ENCODE measurements around the gene FAM210A. TPM values are rescaled to one million over a fixed set of nuclear protein-coding genes. Genes with fewer than 3 reads are reported as not detected.
A peak's percentile ranks its signal among the peaks of the same experiment; 100 is the strongest.
"Not testable (repeated sequence)": the region's sequence is repeated elsewhere in the genome, so short reads cannot be mapped to it uniquely, and the experiment has no call there.

FAM210A gene
- total RNA-seq (2014; rRNA removed; shearing (Covaris generic)): 12.0 and 23.0 TPM in 2 replicates

- DNase-seq (ENCODE audit: low read depth): peak; percentile 93
Observed at GRCh38 chr18:13726232-13726971, at the start of gene FAM210A, which contains the start of gene RNMT. Gene FAM210A (minus strand): TSS chr18:13726558. CDS start chr18:13682077, 44,481 bp downstream. Gene RNMT (plus strand): TSS chr18:13726673. CDS start chr18:13731518, 4,845 bp downstream.

- no peak for DNase-seq (ENCODE audit: low read depth)
Observed at GRCh38 chr18:13775058-13775457, 48.7 kb upstream of the FAM210A start.

GRCh38 chr18:13762690-13763439 lies 36.5 kb upstream of the FAM210A start:
- DNase-seq (ENCODE audit: low read depth): no peak

GRCh38 chr18:13760047-13760446 lies 33.7 kb upstream of the FAM210A start:
- DNase-seq (ENCODE audit: low read depth): no peak

- DNase-seq (ENCODE audit: low read depth): no peak
Observed at GRCh38 chr18:13758622-13759021, 32.3 kb upstream of the FAM210A start.

- no peak for DNase-seq (ENCODE audit: low read depth)
Observed at GRCh38 chr18:13756671-13757070, 30.3 kb upstream of the FAM210A start.

- DNase-seq (ENCODE audit: low read depth): no peak
Observed at GRCh38 chr18:13756261-13756660, 29.9 kb upstream of the FAM210A start.

GRCh38 chr18:13751599-13751998 lies 25.2 kb upstream of the FAM210A start:
- DNase-seq (ENCODE audit: low read depth): not testable (repeated sequence)

GRCh38 chr18:13746633-13747032 lies 20.3 kb upstream of the FAM210A start:
- no peak for DNase-seq (ENCODE audit: low read depth)

- no peak for DNase-seq (ENCODE audit: low read depth)
Observed at GRCh38 chr18:13745696-13746095, 19.3 kb upstream of the FAM210A start.

- no peak for DNase-seq (ENCODE audit: low read depth)
Observed at GRCh38 chr18:13735681-13736080, 9.3 kb upstream of the FAM210A start.

- no peak for DNase-seq (ENCODE audit: low read depth)
Observed at GRCh38 chr18:13730481-13730880, 4.1 kb upstream of the FAM210A start.

GRCh38 chr18:13726972-13727331 lies 594 bp upstream of the FAM210A start:
- DNase-seq (ENCODE audit: low read depth): peak; percentile 61

- peak; percentile 27 for DNase-seq (ENCODE audit: low read depth)
Observed at GRCh38 chr18:13725566-13726231, 659 bp downstream of the FAM210A start.

- no peak for DNase-seq (ENCODE audit: low read depth)
Observed at GRCh38 chr18:13720847-13721246, 5.5 kb downstream of the FAM210A start.

GRCh38 chr18:13720123-13720522 lies 6.2 kb downstream of the FAM210A start:
- DNase-seq (ENCODE audit: low read depth): no peak

- DNase-seq (ENCODE audit: low read depth): no peak
Observed at GRCh38 chr18:13716916-13717315, 9.4 kb downstream of the FAM210A start.

- no peak for DNase-seq (ENCODE audit: low read depth)
Observed at GRCh38 chr18:13715330-13715729, 11.0 kb downstream of the FAM210A start.

- no peak for DNase-seq (ENCODE audit: low read depth)
Observed at GRCh38 chr18:13713455-13714055, 12.8 kb downstream of the FAM210A start.

GRCh38 chr18:13712400-13713131 lies 13.8 kb downstream of the FAM210A start:
- no peak for DNase-seq (ENCODE audit: low read depth)

GRCh38 chr18:13710414-13710831 lies 15.9 kb downstream of the FAM210A start:
- peak; percentile 43 for DNase-seq (ENCODE audit: low read depth)

Measured in M059J (cell line).